T-helper 1 cell (primary cell): ENCODE data around the gene DDX5.
"Not testable (repeated sequence)": the region's sequence is repeated elsewhere in the genome, so short reads cannot be mapped to it uniquely, and the experiment has no call there.

ENCODE experiments used
- DNase-seq, 5 donors: peaks; one replicate each; pipeline ENCODE4 v3.0.0-alpha.2; 2012 to 2020

Gene DDX5

GRCh38 chr17:64507413-64507782 lies 1.3 kb upstream of the DDX5 start:
- peak in 2 of 5 donors; percentile 14 to 67 for DNase-seq

GRCh38 chr17:64506576-64507412 lies 705 bp upstream of the DDX5 start, which contains the start of gene CEP95:
CEP95 (plus strand) TSS chr17:64506977; CDS start chr17:64507098, 121 bp downstream.
- peak; percentile 89 to 98 (median 93) for DNase-seq

GRCh38 chr17:64505340-64506200 lies 519 bp downstream of the DDX5 start:
- DNase-seq: peak; percentile 66 to 90 (median 82)

GRCh38 chr17:64504769-64505339 lies 1.2 kb downstream of the DDX5 start:
- DNase-seq: no peak

- no peak for DNase-seq
Observed at GRCh38 chr17:64503821-64504768, 2.0 kb downstream of the DDX5 start.

GRCh38 chr17:64503341-64503740 lies 2.7 kb downstream of the DDX5 start:
- no peak for DNase-seq

- DNase-seq: no peak
Observed at GRCh38 chr17:64502809-64503208, 3.3 kb downstream of the DDX5 start.

- DNase-seq: no peak
Observed at GRCh38 chr17:64502021-64502420, 4.1 kb downstream of the DDX5 start.

GRCh38 chr17:64500862-64501765 lies 5.0 kb downstream of the DDX5 start:
- DNase-seq: no peak

- no peak for DNase-seq
Observed at GRCh38 chr17:64500487-64500859, 5.6 kb downstream of the DDX5 start.

- no peak for DNase-seq
Observed at GRCh38 chr17:64499805-64500486, 6.1 kb downstream of the DDX5 start.

- no peak for DNase-seq
Observed at GRCh38 chr17:64498308-64499203, 7.5 kb downstream of the DDX5 start.

GRCh38 chr17:64497565-64498035 lies 8.5 kb downstream of the DDX5 start:
- no peak for DNase-seq

- peak; percentile 92 to 97 (median 94) for DNase-seq
Observed at GRCh38 chr17:64496786-64497564, 9.1 kb downstream of the DDX5 start, which contains the start of gene POLG2. POLG2 (minus strand) TSS chr17:64497054; CDS start chr17:64496968, 86 bp downstream.

GRCh38 chr17:64496348-64496785 lies 9.7 kb downstream of the DDX5 start:
- DNase-seq: no peak

- not testable (repeated sequence) for DNase-seq
Observed at GRCh38 chr17:64495300-64495699, 10.8 kb downstream of the DDX5 start.

- DNase-seq: no peak
Observed at GRCh38 chr17:64494121-64494520, 12.0 kb downstream of the DDX5 start.

- peak in 1 of 5 donors; percentile 46 for DNase-seq
Observed at GRCh38 chr17:64492481-64493109, 13.5 kb downstream of the DDX5 start.
